Kidney (tissue), 14 donors: ENCODE data around the gene AUTS2. TPM values are rescaled to one million over a fixed set of nuclear protein-coding genes. Genes with fewer than 3 reads are reported as not detected.

Experiments used
- DNase-seq, 5 donors: peaks; one replicate each; pipeline ENCODE4 v3.0.0-alpha.2; 2013 to 2020
- FAIRE-seq: peaks from 2 replicates; lab custom pipeline; 2012; peaks lifted over from hg19 to GRCh38; lab: Jason Lieb, UNC
- H3K27ac ChIP-seq, 2 donors: one replicate each; pipeline ENCODE4 v1.7.0; 2013; ENCODE audit warnings: low read depth in 2 of 2, low read length in 2 of 2, inconsistent platforms in 1 of 2
- H3K27me3 ChIP-seq: one replicate; pipeline ENCODE4 v1.7.1; 2013; ENCODE audit warnings: low read length, inconsistent platforms; ENCODE audit not compliant: control insufficient read depth, insufficient read depth
- H3K36me3 ChIP-seq, 3 donors: one replicate each; pipeline versions ENCODE4 v1.7.0 to v1.7.1; 2013; ENCODE audit warnings: low read length in 3 of 3, control low read depth in 1 of 3, inconsistent platforms in 1 of 3; ENCODE audit not compliant: insufficient read depth in 3 of 3, control insufficient read depth in 2 of 3
- H3K4me1 ChIP-seq, 3 donors: one replicate each; pipeline versions ENCODE4 v1.7.0 to v1.7.1; 2013; ENCODE audit warnings: low read length in 3 of 3, inconsistent platforms in 1 of 3, low read depth in 1 of 3; ENCODE audit not compliant: control insufficient read depth in 2 of 3, insufficient read depth in 2 of 3
- H3K4me3 ChIP-seq, 3 donors: one replicate each; pipeline versions ENCODE4 v1.7.0 to v1.8.1; 2013; ENCODE audit warnings: low read length in 3 of 3, control low read depth in 1 of 3, inconsistent platforms in 1 of 3
- H3K9ac ChIP-seq, 3 donors: one replicate each; pipeline versions ENCODE4 v1.7.0 to v1.7.1; 2013; ENCODE audit warnings: low read length in 3 of 3, control low read depth in 1 of 3, inconsistent platforms in 1 of 3
- H3K9me3 ChIP-seq, 3 donors: one replicate each; pipeline versions ENCODE4 v1.7.0 to v1.7.1; 2013; ENCODE audit warnings: low read length in 3 of 3, control low read depth in 1 of 3, inconsistent platforms in 1 of 3; ENCODE audit not compliant: control insufficient read depth in 2 of 3, insufficient read depth in 1 of 3
- intact Hi-C: fragments of 100-400 bp; cut with DNase I; formaldehyde crosslinking; loops from one replicate; pipeline ENCODE4 v1.11.1; 2022
- polyA plus RNA-seq: library from polyadenylated mRNA; stranded (reverse); fragments of 350-450 nt; fragmentation: Illumina TruSeq; extraction: RNeasy Lipid Tissue Mini Kit (QIAGEN cat#74804); gene quantifications from one replicate; pipeline ENCODE4 v1.2.3, GENCODE V29; 2014; ENCODE audit warnings: low read depth, low replicate concordance; ENCODE audit not compliant: insufficient read depth
- total RNA-seq: library from RNA; stranded (reverse); fragmentation: NEBNext Ultra II Directional; extraction: Animal tissue kit (Norgen Biotek cat#: 25700); gene quantifications from one replicate; pipeline ENCODE4 v1.2.1, GENCODE V29; 2021
- TF ChIP-seq, protein P1 (sequence below): IDR thresholded peaks from 3 replicates; pipeline ENCODE4 v1.5.1; 2012; ENCODE audit warnings: mild to moderate bottlenecking, moderate library complexity, borderline replicate concordance; ENCODE audit not compliant: insufficient read depth; ENCODE audit errors: extremely low read depth
- donor health status: control.
- donor health status: control.
- donor health status: control.
- donor health status: control.
- donor health status: control.
- donor health status: DM: yes; HTN: yes; CAD: no.
- donor health status: Normal renal cell carcinoma (clear cell type).

AUTS2 gene
- total and polyA plus RNA-seq, 2 donors from 2014 or later: 5.2 to 33.8 TPM

DNA sequence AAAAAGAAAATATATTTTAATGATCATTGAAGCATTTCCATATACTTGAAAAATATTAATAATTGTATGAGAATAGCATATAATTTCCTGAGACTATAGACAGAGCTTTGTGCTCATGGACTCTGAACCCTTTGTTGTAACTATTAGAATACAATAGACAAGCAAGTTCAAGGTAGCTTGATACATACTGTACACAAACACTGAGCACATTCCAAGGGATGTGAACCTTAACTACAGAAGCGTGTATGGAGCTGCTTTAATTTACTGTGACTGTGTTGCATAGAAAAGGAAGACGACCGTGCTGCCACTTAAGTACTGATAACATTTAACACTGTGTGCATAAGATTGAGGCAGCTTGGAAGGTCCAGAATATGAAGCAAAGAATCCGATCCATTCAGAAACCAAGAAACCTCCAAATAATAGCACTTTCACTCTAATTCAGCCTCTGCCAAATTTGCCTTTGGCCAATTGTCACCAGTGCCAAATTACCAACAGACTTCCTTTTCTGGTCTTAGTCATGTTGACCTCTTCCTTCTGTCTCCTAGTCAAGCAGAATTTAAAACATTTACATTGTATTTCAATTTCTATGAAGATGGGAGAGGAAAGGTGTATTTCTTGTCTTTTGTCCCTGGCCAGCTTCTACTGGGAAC is 967.6 kb downstream of the AUTS2 start:
- Histone ChIP-seq H3K9ac (no peak overlapping the region), H3K4me3 (no peak overlapping the region), H3K9me3 (no peaks in the 10 kb centered on the region), H3K27ac (no peak overlapping the region), H3K27me3 (no peaks in the 10 kb centered on the region), H3K4me1 (peaks cover 6 to 32% (median 21%) of the 10 kb centered on the region in 3 donors), H3K36me3 (no peaks in the 10 kb centered on the region)
- intact Hi-C loops: no loop called here
- DNase-seq (peak in 1 of 5 donors; percentile 55), FAIRE-seq (no peak)
- TF ChIP-seq, protein P1, sequence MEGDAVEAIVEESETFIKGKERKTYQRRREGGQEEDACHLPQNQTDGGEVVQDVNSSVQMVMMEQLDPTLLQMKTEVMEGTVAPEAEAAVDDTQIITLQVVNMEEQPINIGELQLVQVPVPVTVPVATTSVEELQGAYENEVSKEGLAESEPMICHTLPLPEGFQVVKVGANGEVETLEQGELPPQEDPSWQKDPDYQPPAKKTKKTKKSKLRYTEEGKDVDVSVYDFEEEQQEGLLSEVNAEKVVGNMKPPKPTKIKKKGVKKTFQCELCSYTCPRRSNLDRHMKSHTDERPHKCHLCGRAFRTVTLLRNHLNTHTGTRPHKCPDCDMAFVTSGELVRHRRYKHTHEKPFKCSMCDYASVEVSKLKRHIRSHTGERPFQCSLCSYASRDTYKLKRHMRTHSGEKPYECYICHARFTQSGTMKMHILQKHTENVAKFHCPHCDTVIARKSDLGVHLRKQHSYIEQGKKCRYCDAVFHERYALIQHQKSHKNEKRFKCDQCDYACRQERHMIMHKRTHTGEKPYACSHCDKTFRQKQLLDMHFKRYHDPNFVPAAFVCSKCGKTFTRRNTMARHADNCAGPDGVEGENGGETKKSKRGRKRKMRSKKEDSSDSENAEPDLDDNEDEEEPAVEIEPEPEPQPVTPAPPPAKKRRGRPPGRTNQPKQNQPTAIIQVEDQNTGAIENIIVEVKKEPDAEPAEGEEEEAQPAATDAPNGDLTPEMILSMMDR: no peak

DNA sequence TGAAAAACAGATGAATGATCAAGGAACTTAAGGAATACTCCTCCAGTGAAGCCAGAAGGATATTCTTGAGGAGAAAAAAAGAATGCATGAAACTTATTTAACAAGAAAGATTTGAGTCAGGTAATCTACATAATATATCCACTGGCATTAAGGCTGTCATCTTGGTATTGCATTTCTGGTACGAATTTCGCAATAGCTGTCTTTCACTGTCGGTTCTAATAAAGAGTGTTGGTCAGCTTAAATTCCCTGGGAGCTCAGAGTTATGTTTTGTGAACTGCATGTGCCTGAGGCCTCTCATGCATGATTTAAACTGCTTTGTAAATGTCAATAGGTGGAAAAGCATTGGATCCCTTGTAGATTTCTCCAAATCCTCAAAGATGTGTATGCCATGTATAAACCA is 968.4 kb downstream of the AUTS2 start:
- no peak overlapping the region for H3K4me3 ChIP-seq
- no peaks in the 10 kb centered on the region for H3K36me3 ChIP-seq
- TF ChIP-seq, protein P1: no peak
- H3K27me3 ChIP-seq: no peaks in the 10 kb centered on the region
- no peak for DNase-seq
- intact Hi-C loops: no loop called here
- no peak for FAIRE-seq
- no peaks in the 10 kb centered on the region for H3K9me3 ChIP-seq
- no peak overlapping the region for H3K27ac ChIP-seq
- no peak overlapping the region for H3K9ac ChIP-seq
- H3K4me1 ChIP-seq: peaks cover 6 to 40% (median 27%) of the 10 kb centered on the region in 3 donors

DNA sequence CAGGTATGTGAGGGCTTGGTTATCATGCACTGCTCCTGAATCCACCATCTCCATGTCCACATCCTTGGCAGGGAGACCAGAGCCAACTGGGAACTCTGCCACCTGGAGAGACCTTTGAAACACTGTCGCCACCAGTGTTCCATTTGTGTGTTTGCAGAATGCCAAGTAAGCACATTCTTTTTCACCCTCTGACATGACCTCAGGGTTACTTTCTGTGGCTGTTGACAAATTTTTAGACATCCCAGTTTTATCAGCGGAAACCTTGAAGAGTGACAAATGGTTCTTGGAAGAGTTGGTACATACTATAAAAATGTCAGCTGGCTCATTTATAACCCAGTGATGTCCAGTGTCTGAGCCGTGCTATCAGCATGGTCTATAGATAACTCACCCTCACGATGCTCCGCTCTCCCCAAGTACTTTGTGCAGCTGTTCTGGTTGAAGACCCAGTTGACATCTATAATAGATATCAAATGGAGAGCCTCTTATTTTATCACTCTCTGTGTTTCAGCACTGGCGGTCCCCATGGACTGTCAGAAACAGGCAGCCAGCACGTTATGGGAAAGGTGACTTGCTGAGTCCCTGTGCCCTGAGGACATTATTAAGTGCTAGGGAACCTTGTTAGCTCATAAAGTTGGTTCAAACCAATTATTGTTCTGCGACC is 970.5 kb downstream of the AUTS2 start:
- Histone ChIP-seq H3K27ac (peak overlapping the region; percentile 29 to 70), H3K9ac (no peak overlapping the region), H3K4me3 (no peak overlapping the region), H3K4me1 (peaks cover 7 to 52% (median 33%) of the 10 kb centered on the region in 3 donors), H3K9me3 (no peaks in the 10 kb centered on the region), H3K27me3 (no peaks in the 10 kb centered on the region), H3K36me3 (no peaks in the 10 kb centered on the region)
- DNase-seq (peak in 3 of 5 donors; percentile 47 to 76 (median 68)), FAIRE-seq (no peak)
- TF ChIP-seq, protein P1: no peak
- intact Hi-C loops: no loop called here
